Measurements from ENCODE around the gene DDOST.
A peak's percentile ranks its signal among the peaks of the same experiment; 100 is the strongest.

The DDOST gene

GRCh38 chr1:20661207-20662109 lies at the start of gene DDOST:
Gene DDOST, minus strand, starts transcription at chr1:20661369. Its CDS starts 19 bp downstream, at chr1:20661350.
- DNase-seq, result peak; percentile 95 to 99

- DNase-seq, result no peak
Observed at GRCh38 chr1:20710469-20711284, 49.5 kb upstream of the DDOST start.

- no peak for DNase-seq
Observed at GRCh38 chr1:20709868-20710267, 48.7 kb upstream of the DDOST start.

- no peak for DNase-seq
Observed at GRCh38 chr1:20708891-20709290, 47.7 kb upstream of the DDOST start.

- DNase-seq, result no peak
Observed at GRCh38 chr1:20708057-20708456, 46.9 kb upstream of the DDOST start.

GRCh38 chr1:20706841-20707240 lies 45.7 kb upstream of the DDOST start:
- no peak for DNase-seq

- no peak for DNase-seq
Observed at GRCh38 chr1:20705203-20705755, 44.1 kb upstream of the DDOST start.

GRCh38 chr1:20704390-20705202 lies 43.4 kb upstream of the DDOST start:
- DNase-seq, result no peak

GRCh38 chr1:20703124-20703756 lies 42.1 kb upstream of the DDOST start:
- no peak for DNase-seq

GRCh38 chr1:20702416-20702815 lies 41.2 kb upstream of the DDOST start:
- no peak for DNase-seq

GRCh38 chr1:20701847-20702246 lies 40.7 kb upstream of the DDOST start:
- no peak for DNase-seq

GRCh38 chr1:20701446-20701845 lies 40.3 kb upstream of the DDOST start:
- DNase-seq, result no peak

GRCh38 chr1:20700636-20701215 lies 39.6 kb upstream of the DDOST start:
- no peak for DNase-seq

- no peak for DNase-seq
Observed at GRCh38 chr1:20699558-20699957, 38.4 kb upstream of the DDOST start.

- no peak for DNase-seq
Observed at GRCh38 chr1:20698195-20698910, 37.2 kb upstream of the DDOST start.

- DNase-seq, result no peak
Observed at GRCh38 chr1:20697563-20697962, 36.4 kb upstream of the DDOST start.

- peak; percentile 89 for DNase-seq
Observed at GRCh38 chr1:20696397-20697333, 35.5 kb upstream of the DDOST start.

- no peak for DNase-seq
Observed at GRCh38 chr1:20695515-20695914, 34.3 kb upstream of the DDOST start.

GRCh38 chr1:20693623-20694022 lies 32.5 kb upstream of the DDOST start:
- DNase-seq, result no peak

GRCh38 chr1:20691872-20692271 lies 30.7 kb upstream of the DDOST start:
- no peak for DNase-seq
